ENCODE measurements around the gene SEPTIN12. TPM values are rescaled to one million over a fixed set of nuclear protein-coding genes. Genes with fewer than 3 reads are reported as not detected.
A peak's percentile ranks its signal among the peaks of the same experiment; 100 is the strongest.

The SEPTIN12 gene
- total RNA-seq, 1 donor from 2014 or later, result not detected

DNA sequence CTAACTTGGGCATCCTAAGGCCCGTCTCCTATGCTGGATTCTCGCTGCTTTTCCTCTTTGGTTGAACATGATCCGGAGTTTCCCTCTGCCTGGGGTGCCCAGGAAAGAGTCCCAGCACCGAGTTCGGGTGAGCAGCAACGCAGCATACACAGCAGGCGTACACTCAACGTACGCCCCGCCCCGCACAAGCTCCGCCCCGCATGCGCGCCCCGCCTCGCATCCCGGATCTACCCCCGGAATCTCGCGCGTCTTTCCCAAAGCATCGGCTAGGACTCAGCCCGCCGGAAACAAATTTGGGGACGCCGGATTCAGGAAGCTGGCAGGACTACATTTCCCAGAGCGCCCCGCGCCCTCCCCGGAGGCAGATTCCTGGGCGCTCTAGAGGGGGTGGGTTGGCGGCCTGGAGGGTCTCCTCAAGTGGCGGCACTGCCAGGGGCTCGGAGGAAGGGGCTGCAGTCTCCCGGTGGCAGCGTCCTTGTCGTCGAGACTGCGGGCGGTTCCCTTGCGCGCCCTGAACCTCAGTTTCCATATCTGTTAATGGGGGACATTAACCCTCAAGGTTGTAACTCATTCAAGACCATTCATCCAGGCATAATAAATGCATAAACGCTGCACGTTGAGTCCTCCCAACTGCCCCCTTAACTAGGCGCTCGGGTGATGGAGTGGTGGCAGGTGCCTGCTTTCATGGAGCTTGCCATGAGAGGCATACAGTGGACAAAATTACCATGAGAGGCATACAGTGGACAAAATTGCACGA is 19.4 kb downstream of the SEPTIN12 start:
- FAIRE-seq (no peak), DNase-seq (ENCODE audit: low read depth) (peak; percentile 87)
- Histone ChIP-seq H3K27me3 (ENCODE audit: control insufficient read depth, insufficient read depth, low read length) (no peaks in the 10 kb centered on the region), H3K36me3 (ENCODE audit: control insufficient read depth, insufficient read depth, low read length) (peaks cover 5% of the 10 kb centered on the region), H3K4me3 (ENCODE audit: low read depth, low read length) (peak overlapping the region; percentile 54)
- TF ChIP-seq, protein P1, sequence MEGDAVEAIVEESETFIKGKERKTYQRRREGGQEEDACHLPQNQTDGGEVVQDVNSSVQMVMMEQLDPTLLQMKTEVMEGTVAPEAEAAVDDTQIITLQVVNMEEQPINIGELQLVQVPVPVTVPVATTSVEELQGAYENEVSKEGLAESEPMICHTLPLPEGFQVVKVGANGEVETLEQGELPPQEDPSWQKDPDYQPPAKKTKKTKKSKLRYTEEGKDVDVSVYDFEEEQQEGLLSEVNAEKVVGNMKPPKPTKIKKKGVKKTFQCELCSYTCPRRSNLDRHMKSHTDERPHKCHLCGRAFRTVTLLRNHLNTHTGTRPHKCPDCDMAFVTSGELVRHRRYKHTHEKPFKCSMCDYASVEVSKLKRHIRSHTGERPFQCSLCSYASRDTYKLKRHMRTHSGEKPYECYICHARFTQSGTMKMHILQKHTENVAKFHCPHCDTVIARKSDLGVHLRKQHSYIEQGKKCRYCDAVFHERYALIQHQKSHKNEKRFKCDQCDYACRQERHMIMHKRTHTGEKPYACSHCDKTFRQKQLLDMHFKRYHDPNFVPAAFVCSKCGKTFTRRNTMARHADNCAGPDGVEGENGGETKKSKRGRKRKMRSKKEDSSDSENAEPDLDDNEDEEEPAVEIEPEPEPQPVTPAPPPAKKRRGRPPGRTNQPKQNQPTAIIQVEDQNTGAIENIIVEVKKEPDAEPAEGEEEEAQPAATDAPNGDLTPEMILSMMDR (IDR thresholded peaks at IDR 0.05; ENCODE audit: insufficient read depth, low read length, severe bottlenecking), result no peak

DNA sequence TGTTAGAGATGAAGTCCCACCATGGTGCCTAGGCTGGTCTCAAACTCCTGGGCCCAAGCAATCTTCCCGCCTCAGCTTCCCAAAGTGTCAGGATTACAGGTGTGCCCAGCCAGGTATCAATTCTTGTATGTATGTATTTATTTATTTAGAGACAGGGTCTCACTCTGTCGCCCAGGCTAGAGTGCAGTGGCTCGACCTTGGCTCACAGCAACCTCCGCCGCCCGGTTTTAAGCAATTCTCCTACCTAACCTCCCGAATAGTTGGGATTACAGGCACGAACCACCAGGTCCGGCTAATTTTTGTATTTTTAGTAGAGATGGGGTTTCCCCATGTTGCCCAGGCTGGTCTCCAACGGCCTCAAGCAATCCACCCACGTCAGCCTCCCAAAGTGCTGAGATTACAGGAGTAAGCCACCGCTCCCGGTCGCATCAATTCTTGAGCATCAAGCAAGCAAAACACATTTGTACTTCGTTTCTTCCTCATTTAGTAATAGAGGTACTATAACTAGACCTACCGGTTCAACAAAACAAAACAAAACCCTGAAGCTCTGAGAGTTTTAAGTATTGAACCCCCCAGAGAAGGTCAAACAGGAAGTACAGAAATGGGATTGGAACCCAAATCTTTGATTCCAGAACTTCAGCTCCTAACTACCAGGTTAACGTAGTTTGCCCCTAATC is 20.1 kb downstream of the SEPTIN12 start:
- Histone ChIP-seq H3K36me3 (ENCODE audit: control insufficient read depth, insufficient read depth, low read length) (peaks cover 9% of the 10 kb centered on the region), H3K4me3 (ENCODE audit: low read depth, low read length) (peak overlapping the region; percentile 54), H3K27me3 (ENCODE audit: control insufficient read depth, insufficient read depth, low read length) (no peaks in the 10 kb centered on the region)
- TF ChIP-seq, protein P1 (IDR thresholded peaks at IDR 0.05; ENCODE audit: insufficient read depth, low read length, severe bottlenecking), result no peak
- peak; percentile 60 for DNase-seq (ENCODE audit: low read depth)
- FAIRE-seq, result no peak

DNA sequence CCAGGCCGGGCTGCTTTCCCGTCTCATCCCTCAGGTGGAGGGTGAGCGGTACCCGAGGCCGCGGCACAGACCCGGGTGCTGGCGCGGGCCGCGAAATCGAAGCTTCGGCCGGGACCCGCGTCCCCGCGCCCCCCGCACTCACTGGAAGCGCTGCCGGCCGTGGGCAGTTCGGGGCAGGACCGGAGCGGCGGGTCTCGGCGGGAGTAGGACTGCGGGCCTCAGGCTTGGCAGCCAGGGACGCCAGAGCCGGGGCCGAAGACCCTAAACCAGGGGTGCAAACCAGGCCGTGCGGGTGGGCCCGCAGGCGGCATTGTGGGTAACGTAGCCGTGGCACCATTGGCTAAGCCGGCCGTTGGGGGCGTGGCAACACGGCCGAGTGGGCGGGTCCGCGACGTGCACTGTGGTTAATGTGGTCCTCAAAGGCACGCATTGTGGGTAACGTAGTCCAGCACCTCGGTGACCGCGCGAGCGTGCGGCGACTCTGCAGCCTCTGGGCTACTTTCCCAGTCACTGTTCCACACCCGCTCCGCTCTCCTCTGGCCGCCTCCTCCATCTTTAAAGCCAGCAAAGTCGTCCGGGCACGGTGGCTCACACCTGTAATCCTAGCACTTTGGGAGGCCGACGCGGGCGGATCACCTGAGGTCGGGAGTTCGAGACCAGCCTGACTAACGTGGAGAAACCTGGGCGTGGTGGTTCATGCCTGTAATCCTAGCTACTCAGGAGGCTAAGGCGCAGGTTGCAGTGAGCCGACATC is 21.1 kb downstream of the SEPTIN12 start, which contains the start of gene ZNF500:
ZNF500 (minus strand) TSS at position 288 of the 754 bp plus-strand sequence. CDS start 1,184 bp downstream, outside the sequence.
- TF ChIP-seq, protein P1 (IDR thresholded peaks at IDR 0.05; ENCODE audit: insufficient read depth, low read length, severe bottlenecking), result no peak
- H3K4me3 ChIP-seq (ENCODE audit: low read depth, low read length), result peak within 1 kb of the TSS; percentile 97
- DNase-seq (ENCODE audit: low read depth), result peak; percentile 89
- H3K27me3 ChIP-seq (ENCODE audit: control insufficient read depth, insufficient read depth, low read length), result no peaks in the 10 kb centered on the region
- H3K36me3 ChIP-seq (ENCODE audit: control insufficient read depth, insufficient read depth, low read length), result peaks cover 13% of the 10 kb centered on the region
- FAIRE-seq, result no peak

DNA sequence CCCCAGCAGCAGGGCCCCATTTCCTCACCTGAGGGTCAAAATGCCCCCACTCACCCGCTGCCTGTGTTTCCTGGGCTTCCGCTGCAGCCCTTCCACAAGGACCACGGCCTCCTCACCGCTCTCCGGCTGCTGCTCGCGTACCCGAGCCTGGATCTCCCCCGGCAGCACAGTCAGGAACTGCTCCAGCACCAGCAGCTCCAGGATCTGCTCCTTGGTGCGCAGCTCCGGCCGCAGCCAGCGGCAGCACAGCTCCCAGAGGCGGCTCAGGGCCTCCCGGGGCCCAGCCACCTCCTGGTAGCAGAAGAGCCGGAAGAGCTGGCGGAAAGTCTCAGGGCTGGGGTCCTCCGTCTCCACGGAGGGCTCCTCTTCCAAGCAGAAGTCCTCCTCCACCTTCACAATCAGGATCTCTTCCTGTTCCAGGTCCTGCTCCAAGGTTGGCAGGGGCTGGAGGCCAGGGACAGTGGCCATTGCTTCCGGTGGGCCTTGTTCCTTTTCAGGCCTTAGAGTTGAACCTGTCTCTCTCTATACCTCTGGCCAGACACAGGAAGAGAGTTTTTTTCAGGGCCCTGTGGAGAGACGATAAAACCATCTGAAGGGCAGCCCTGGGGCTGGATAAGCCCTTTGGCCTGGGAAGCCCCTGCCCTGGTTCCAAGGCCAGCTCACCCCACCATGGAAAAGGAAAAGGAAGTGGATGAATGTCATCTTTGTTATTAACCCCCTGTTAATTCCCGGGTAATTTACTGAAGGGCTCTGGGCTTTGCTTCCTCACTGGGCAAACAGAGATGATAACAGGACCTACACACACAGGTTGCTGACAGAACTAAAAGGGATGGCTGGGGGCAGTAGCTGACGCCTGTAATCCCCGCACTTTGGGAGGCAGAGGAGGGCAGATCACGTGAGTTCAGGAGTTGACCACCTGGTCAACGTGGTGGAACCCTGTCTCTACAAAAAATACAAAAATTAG is 22.4 kb downstream of the SEPTIN12 start:
- no peak for FAIRE-seq
- peaks cover 14% of the 10 kb centered on the region for H3K36me3 ChIP-seq (ENCODE audit: control insufficient read depth, insufficient read depth, low read length)
- H3K4me3 ChIP-seq (ENCODE audit: low read depth, low read length), result peak overlapping the region; percentile 97
- no peaks in the 10 kb centered on the region for H3K27me3 ChIP-seq (ENCODE audit: control insufficient read depth, insufficient read depth, low read length)
- DNase-seq (ENCODE audit: low read depth), result no peak
- TF ChIP-seq, protein P1 (IDR thresholded peaks at IDR 0.05; ENCODE audit: insufficient read depth, low read length, severe bottlenecking), result no peak

DNA sequence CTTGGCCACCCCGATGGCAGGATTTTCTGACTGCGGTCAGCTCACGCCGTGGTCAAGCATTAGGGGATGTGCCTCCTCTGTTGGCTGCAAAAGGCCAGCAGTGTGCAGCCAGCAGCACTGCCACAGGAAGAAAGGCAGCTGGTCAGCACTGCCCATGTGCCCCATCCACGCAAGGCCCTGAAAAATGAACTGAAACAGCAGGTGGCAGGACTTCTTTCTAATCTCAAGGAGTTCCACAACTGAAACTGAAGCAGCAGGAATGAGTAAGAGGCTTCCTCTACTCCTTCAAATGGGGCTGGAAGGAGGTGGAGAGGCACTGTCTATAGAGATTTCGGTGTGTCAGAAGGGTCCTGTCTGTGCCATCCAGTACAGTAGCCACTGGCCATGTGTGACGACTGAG is 24.4 kb downstream of the SEPTIN12 start:
- DNase-seq (ENCODE audit: low read depth) (no peak), FAIRE-seq (no peak)
- TF ChIP-seq, protein P1 (IDR thresholded peaks at IDR 0.05; ENCODE audit: insufficient read depth, low read length, severe bottlenecking), result no peak
- no peak overlapping the region for H3K4me3 ChIP-seq (ENCODE audit: low read depth, low read length)
- H3K36me3 ChIP-seq (ENCODE audit: control insufficient read depth, insufficient read depth, low read length), result peaks cover 22% of the 10 kb centered on the region
- H3K27me3 ChIP-seq (ENCODE audit: control insufficient read depth, insufficient read depth, low read length), result no peaks in the 10 kb centered on the region

All from bronchial epithelial cell (primary cell).